Measurements from ENCODE around the gene CLCN1.

CLCN1 gene

DNA sequence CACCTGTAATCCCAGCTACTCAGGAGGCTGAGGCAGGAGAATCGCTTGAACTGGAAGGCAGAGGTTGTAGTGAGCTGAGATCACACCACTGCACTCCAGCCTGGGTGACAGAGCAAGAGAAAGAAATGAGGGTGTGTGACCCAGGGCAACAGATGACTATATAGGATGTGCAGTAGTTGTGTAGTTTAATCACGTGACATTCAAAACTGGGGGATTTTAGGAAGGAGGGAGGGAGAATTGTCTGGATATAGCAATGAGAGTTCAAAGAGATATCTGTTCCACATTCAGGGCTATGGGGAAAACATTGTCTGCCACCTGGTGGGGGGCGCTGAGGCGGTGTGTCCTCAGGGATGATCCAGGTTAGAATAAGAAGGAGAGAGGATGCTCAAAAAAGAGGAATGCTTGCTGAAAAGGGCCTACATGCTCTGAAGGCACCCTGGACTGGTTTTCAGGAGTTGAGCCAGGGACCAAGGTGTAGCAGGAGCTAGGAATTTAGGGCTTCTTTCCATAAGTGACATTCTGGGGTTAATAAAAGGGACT lies 57.4 kb downstream of the CLCN1 start:
- peaks cover 32% of the 10 kb centered on the region for H3K4me1 ChIP-seq (ENCODE audit: control insufficient read depth, insufficient read depth, low read length)
- H3K4me2 ChIP-seq (ENCODE audit: low read length), result no peak overlapping the region
- H3K9ac ChIP-seq (ENCODE audit: low read depth, low read length), result no peak overlapping the region
- H3K27me3 ChIP-seq (ENCODE audit: control insufficient read depth, insufficient read depth, low read length), result no peaks in the 10 kb centered on the region
- no peaks in the 10 kb centered on the region for H3K36me3 ChIP-seq (ENCODE audit: insufficient read depth, low read length)
- H3K9me3 ChIP-seq (replicated peaks; ENCODE audit: low read length), result no peaks in the 10 kb centered on the region
- H3K4me3 ChIP-seq (ENCODE audit: low read length), result no peak overlapping the region

DNA sequence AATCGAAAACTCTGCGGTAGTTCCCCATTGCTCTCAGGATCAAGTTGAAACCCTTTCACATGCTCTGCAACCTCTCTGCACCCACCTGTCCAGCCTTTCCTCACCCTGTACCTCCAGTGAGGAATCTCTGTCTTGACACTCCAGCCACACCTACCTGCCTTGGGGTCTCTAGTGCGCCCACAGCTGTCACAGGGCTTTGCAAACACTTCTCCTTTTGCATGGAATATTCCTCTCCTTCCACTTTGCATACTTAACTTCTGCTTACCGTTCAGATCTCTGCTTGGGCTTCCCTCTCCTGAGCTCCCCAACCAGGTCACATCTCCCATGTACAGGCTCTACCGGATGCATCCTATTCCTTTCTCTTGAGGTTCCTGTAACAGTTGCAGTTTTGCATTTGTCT lies 58.6 kb downstream of the CLCN1 start:
- Histone ChIP-seq H3K36me3 (ENCODE audit: insufficient read depth, low read length) (no peaks in the 10 kb centered on the region), H3K9me3 (replicated peaks; ENCODE audit: low read length) (no peaks in the 10 kb centered on the region), H3K4me3 (ENCODE audit: low read length) (no peak overlapping the region), H3K9ac (ENCODE audit: low read depth, low read length) (no peak overlapping the region), H3K4me1 (ENCODE audit: control insufficient read depth, insufficient read depth, low read length) (peaks cover 38% of the 10 kb centered on the region), H3K27me3 (ENCODE audit: control insufficient read depth, insufficient read depth, low read length) (no peaks in the 10 kb centered on the region), H3K4me2 (ENCODE audit: low read length) (no peak overlapping the region)

DNA sequence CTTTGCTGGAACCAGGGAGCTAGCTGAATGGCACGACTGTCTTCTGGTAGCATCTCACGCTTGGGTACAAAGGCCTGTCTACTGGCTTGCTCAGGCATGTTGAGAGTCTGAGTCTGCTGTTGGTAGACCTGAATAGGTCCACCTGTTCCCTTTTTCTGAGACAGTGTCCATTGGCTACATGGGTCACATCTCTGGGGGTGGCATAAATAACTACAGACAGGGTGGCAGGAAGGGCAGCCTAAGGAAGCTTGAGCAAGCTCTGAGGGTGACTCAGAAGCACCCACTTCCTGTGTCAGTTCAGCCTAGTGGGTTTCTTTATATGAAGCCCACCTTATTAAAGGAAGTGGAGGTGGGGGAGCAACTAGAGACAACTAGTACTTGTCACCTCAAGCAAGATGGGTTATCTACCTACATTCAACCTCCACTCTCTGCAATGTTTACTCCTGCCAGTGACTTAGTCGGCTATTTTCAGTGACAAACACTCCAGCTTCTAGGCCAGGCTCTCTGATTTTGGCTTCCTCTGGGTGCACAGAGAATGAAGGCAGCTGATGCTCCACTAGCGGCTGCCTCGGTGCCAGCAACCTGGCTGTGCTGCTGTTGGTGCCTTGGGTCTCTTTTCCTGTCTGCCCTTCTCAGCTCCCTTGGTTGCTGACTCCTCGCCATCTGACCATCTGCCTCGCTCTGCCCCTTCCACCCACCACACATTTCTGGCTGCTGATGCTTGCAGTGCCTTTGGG lies 59.6 kb downstream of the CLCN1 start:
- H3K4me1 ChIP-seq (ENCODE audit: control insufficient read depth, insufficient read depth, low read length), result peaks cover 43% of the 10 kb centered on the region
- peak overlapping the region; percentile 4 for H3K4me3 ChIP-seq (ENCODE audit: low read length)
- H3K9ac ChIP-seq (ENCODE audit: low read depth, low read length), result peak overlapping the region; percentile 15

DNA sequence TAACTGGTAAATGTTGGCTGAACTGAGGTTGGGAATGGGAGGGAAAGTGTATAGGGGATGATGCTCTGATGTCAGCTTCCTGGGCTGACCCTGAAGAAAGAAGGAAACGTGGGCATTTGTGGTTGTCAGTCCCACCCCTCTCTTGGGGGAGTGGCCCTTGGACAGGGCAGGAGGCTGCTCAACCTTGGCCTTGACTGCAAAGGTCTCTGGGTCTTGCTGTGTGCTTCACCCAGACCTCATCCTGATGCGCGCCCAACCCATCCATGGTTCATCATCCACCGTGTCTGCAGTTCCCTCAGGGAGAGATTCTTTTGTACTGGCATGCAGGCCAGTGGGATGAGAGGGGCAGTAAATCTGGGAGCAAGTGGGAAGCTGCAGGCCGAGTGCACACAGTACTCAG lies 60.5 kb downstream of the CLCN1 start:
- no peaks in the 10 kb centered on the region for H3K9me3 ChIP-seq (replicated peaks; ENCODE audit: low read length)
- no peak overlapping the region for H3K4me3 ChIP-seq (ENCODE audit: low read length)
- no peak overlapping the region for H3K4me2 ChIP-seq (ENCODE audit: low read length)
- peaks cover 43% of the 10 kb centered on the region for H3K4me1 ChIP-seq (ENCODE audit: control insufficient read depth, insufficient read depth, low read length)
- H3K36me3 ChIP-seq (ENCODE audit: insufficient read depth, low read length), result no peaks in the 10 kb centered on the region
- no peaks in the 10 kb centered on the region for H3K27me3 ChIP-seq (ENCODE audit: control insufficient read depth, insufficient read depth, low read length)
- no peak overlapping the region for H3K9ac ChIP-seq (ENCODE audit: low read depth, low read length)

More for the DNA sequence above, 59.6 kb downstream of the CLCN1 start:
- Histone ChIP-seq H3K4me2 (ENCODE audit: low read length) (peak overlapping the region; percentile 18), H3K9me3 (replicated peaks; ENCODE audit: low read length) (no peaks in the 10 kb centered on the region), H3K27me3 (ENCODE audit: control insufficient read depth, insufficient read depth, low read length) (no peaks in the 10 kb centered on the region), H3K36me3 (ENCODE audit: insufficient read depth, low read length) (no peaks in the 10 kb centered on the region)

DNA sequence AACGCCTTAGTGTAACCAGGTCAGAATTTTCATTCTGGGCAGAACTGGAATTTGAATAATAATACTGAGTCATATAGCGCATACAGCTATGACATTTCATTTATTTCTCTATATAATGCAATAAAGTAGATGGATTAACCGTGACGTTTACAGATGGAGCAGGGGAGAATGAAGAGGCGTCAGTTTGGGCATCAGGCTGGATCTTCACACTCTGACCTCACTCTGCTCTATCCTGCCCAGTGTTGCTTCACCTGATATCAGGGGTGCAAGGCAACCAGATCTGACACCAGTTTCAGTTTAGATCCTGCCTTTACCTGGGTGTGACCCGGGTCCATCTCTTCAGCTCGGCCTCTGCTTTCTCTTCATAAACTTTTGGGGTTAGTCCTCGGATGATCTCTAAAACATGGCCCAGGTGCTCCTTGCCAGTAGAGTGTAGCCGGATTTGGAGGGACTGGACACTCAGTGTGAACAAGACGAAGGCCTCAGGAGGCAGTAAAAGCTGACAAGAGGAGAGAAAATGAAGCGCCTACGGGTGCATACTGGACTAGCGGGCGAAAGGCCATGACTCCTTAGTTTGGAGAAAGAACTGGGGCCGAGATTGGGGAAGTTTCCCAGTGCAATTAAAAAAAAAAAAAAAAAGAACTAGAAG lies 63.8 kb downstream of the CLCN1 start:
- Histone ChIP-seq H3K4me3 (ENCODE audit: low read length) (peak overlapping the region; percentile 93), H3K27me3 (ENCODE audit: control insufficient read depth, insufficient read depth, low read length) (no peaks in the 10 kb centered on the region), H3K4me1 (ENCODE audit: control insufficient read depth, insufficient read depth, low read length) (peaks cover 50% of the 10 kb centered on the region), H3K9me3 (replicated peaks; ENCODE audit: low read length) (no peaks in the 10 kb centered on the region), H3K36me3 (ENCODE audit: insufficient read depth, low read length) (peaks cover 29% of the 10 kb centered on the region), H3K9ac (ENCODE audit: low read depth, low read length) (peak overlapping the region; percentile 99), H3K4me2 (ENCODE audit: low read length) (peak overlapping the region; percentile 95)

DNA sequence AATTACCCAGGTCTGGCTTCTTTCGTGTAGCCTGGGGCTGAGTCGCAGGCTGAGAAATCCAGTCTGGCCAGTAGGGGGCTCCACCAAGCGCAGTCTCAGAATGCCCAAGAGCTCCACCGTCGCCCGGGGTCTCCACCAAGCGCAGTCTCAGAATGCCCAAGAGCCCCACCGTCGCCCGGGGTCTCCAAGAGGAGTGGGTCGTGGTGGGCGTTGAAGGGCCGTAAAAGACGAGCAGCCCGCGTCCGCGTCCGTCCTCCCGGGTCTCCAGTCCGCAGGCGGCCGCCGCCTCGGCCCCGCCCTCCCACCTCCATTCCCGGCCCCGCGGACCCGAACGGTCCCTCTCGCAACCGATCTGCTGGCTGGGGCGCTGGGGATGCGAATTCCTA lies 64.3 kb downstream of the CLCN1 start:
- peaks cover 50% of the 10 kb centered on the region for H3K4me1 ChIP-seq (ENCODE audit: control insufficient read depth, insufficient read depth, low read length)
- peak overlapping the region; percentile 95 for H3K4me2 ChIP-seq (ENCODE audit: low read length)
- no peaks in the 10 kb centered on the region for H3K9me3 ChIP-seq (replicated peaks; ENCODE audit: low read length)
- no peaks in the 10 kb centered on the region for H3K27me3 ChIP-seq (ENCODE audit: control insufficient read depth, insufficient read depth, low read length)
- H3K9ac ChIP-seq (ENCODE audit: low read depth, low read length), result peak overlapping the region; percentile 99
- H3K36me3 ChIP-seq (ENCODE audit: insufficient read depth, low read length), result peaks cover 34% of the 10 kb centered on the region
- H3K4me3 ChIP-seq (ENCODE audit: low read length), result peak overlapping the region; percentile 93

DNA sequence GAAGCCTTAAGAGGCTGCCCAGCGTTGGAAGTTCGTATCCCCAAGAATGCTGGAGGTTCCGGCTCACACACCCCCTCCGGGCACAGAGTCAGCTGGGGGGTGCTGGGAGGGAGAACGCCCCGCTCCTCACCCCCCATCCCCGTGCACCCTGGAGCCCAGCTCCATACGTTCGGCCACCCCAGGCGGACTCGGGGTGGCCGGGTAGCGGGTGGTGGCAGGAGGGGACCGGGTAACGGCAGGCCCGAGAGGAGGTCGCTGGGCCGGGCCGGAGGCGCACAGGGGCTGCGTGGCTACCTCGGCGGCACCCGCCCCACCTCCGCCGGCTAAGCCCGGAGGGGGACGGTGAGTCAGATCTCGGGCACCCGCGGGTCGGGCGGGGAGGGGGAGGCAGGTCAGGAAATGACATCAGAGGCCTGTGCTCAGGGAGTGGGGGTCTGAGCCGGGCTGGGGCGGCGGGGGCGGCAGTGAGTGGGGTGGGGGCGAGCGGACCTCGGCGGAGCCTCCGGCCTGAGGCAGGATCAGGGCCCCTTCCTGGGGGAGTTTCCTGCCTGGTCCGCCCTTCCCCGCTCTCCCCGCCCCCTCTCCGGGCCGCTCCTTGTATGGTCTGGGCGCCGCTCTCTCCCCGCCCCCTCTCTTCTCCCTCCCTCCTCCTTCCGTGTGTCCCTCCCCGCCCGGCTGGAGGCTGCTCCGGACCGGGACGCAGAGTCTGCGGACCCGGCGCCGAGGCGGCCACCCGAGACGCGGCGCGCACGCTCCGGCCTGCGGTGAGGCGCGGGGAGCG lies 64.9 kb downstream of the CLCN1 start, which contains the start of gene ZYX:
TSS of gene ZYX (plus strand) at position 700 of the 781 bp plus-strand sequence. CDS start 227 bp downstream, outside the sequence.
- Histone ChIP-seq H3K4me1 (ENCODE audit: control insufficient read depth, insufficient read depth, low read length) (peaks cover 49% of the 10 kb centered on the region), H3K36me3 (ENCODE audit: insufficient read depth, low read length) (peaks cover 38% of the 10 kb centered on the region), H3K4me3 (ENCODE audit: low read length) (peak within 1 kb of the TSS; percentile 93), H3K4me2 (ENCODE audit: low read length) (peak within 1 kb of the TSS; percentile 95), H3K9ac (ENCODE audit: low read depth, low read length) (peak within 1 kb of the TSS; percentile 99), H3K9me3 (replicated peaks; ENCODE audit: low read length) (no peaks in the 10 kb centered on the region), H3K27me3 (ENCODE audit: control insufficient read depth, insufficient read depth, low read length) (no peaks in the 10 kb centered on the region)

DNA sequence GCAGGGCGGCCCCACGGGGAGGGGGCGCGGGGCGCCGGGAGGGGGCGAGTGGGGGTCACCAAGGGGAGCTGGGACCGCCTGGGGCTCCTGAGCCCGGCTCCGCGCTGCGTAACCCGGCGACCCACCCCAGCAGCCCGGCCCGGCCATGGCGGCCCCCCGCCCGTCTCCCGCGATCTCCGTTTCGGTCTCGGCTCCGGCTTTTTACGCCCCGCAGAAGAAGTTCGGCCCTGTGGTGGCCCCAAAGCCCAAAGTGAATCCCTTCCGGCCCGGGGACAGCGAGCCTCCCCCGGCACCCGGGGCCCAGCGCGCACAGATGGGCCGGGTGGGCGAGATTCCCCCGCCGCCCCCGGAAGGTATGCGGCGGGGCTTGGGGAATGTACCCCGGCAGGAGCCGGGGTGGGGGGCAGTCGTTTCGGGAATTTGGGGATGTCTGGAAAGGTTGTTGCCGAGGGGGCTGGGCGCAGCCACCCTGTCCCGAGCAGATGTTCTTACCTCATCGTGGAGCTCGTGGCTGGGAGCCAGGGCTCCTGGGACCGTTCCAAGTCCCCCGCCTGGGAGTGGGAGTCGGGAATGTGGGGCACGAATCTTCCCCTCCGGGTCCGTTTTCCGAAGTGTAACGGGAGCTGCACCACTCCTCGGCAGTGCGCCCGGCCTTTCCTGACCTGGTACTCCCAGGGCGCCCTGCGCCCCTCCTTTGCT lies 65.7 kb downstream of the CLCN1 start:
- peaks cover 45% of the 10 kb centered on the region for H3K36me3 ChIP-seq (ENCODE audit: insufficient read depth, low read length)
- H3K4me3 ChIP-seq (ENCODE audit: low read length), result peak overlapping the region; percentile 93
- no peaks in the 10 kb centered on the region for H3K27me3 ChIP-seq (ENCODE audit: control insufficient read depth, insufficient read depth, low read length)
- H3K4me2 ChIP-seq (ENCODE audit: low read length), result peak overlapping the region; percentile 89
- peak overlapping the region; percentile 99 for H3K9ac ChIP-seq (ENCODE audit: low read depth, low read length)
- no peaks in the 10 kb centered on the region for H3K9me3 ChIP-seq (replicated peaks; ENCODE audit: low read length)
- peaks cover 50% of the 10 kb centered on the region for H3K4me1 ChIP-seq (ENCODE audit: control insufficient read depth, insufficient read depth, low read length)

DNA sequence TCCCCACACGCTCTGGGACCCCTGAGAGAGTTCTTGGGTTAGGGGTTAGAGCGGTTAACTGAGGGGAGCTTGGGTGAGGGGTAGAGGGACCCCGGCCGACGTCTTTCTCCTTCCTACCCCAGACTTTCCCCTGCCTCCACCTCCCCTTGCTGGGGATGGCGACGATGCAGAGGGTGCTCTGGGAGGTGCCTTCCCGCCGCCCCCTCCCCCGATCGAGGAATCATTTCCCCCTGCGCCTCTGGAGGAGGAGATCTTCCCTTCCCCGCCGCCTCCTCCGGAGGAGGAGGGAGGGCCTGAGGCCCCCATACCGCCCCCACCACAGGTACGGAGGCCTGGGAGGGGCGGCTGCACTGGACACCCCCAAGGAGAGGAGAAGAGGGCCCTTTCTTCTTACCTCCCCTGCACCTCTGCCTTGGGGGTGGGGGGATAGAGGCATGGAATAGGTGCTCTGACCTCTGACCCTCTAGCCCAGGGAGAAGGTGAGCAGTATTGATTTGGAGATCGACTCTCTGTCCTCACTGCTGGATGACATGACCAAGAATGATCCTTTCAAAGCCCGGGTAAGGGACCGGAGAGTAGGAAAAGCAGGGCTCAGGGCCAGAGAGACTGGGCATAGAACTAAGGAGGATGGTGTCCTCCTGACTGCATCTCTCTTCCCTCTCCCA lies 66.3 kb downstream of the CLCN1 start:
- Histone ChIP-seq H3K27me3 (ENCODE audit: control insufficient read depth, insufficient read depth, low read length) (no peaks in the 10 kb centered on the region), H3K4me1 (ENCODE audit: control insufficient read depth, insufficient read depth, low read length) (peaks cover 57% of the 10 kb centered on the region), H3K36me3 (ENCODE audit: insufficient read depth, low read length) (peaks cover 52% of the 10 kb centered on the region), H3K9ac (ENCODE audit: low read depth, low read length) (peak overlapping the region; percentile 99), H3K4me2 (ENCODE audit: low read length) (peak overlapping the region; percentile 89), H3K4me3 (ENCODE audit: low read length) (peak overlapping the region; percentile 93), H3K9me3 (replicated peaks; ENCODE audit: low read length) (no peaks in the 10 kb centered on the region)

DNA sequence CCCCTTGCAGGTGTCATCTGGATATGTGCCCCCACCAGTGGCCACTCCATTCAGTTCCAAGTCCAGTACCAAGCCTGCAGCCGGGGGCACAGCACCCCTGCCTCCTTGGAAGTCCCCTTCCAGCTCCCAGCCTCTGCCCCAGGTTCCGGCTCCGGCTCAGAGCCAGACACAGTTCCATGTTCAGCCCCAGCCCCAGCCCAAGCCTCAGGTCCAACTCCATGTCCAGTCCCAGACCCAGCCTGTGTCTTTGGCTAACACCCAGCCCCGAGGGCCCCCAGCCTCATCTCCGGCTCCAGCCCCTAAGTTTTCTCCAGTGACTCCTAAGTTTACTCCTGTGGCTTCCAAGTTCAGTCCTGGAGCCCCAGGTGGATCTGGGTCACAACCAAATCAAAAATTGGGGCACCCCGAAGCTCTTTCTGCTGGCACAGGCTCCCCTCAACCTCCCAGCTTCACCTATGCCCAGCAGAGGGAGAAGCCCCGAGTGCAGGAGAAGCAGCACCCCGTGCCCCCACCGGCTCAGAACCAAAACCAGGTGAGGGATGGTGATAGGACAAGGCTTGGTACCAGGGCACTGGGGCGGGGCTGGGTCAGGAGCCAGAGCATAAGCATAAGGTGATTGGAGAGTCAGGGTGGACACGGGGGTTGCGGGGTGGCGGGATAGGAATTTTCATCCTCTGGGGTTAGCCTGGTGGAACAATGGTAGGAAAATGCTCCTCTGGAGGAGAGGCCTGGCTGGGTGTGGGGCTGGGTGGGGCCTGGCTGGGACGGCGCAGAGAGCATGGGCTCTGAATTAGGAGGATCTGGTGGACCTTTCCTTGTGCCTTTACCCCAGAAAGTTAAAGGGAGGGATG lies 67.1 kb downstream of the CLCN1 start:
- H3K4me3 ChIP-seq (ENCODE audit: low read length), result peak overlapping the region; percentile 93
- H3K27me3 ChIP-seq (ENCODE audit: control insufficient read depth, insufficient read depth, low read length), result no peaks in the 10 kb centered on the region
- peak overlapping the region; percentile 99 for H3K9ac ChIP-seq (ENCODE audit: low read depth, low read length)
- H3K4me1 ChIP-seq (ENCODE audit: control insufficient read depth, insufficient read depth, low read length), result peaks cover 63% of the 10 kb centered on the region
- peak overlapping the region; percentile 89 for H3K4me2 ChIP-seq (ENCODE audit: low read length)
- no peaks in the 10 kb centered on the region for H3K9me3 ChIP-seq (replicated peaks; ENCODE audit: low read length)
- H3K36me3 ChIP-seq (ENCODE audit: insufficient read depth, low read length), result peaks cover 59% of the 10 kb centered on the region
